Measurements from ENCODE around the gene IL36G. TPM values are rescaled to one million over a fixed set of nuclear protein-coding genes. Genes with fewer than 3 reads are reported as not detected.

IL36G gene
- total and polyA plus RNA-seq, 9 of the 15 experiments (the other 6 are each of a cell fraction or from before 2014, with no cell fraction given), result not detected

DNA sequence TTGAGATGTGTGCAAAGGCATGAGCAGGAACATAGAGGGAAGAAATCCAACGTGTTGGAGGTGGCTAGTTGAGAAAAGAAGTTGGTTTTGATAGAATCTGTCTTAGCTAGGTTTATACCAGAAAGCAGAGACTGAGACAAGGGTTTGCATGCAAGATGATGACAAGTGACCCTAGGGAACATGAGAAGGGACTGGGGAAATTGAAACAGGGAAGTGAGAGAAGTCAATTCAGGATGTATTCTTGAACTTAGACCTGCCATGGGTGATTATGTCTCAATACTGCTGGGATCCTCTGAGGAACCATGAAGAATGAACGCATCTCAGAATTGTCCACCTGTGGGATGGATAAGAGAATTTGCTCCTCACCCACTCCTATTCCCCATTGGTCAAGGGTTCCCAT, 47.9 kb downstream of the IL36G start:
- no peak for FAIRE-seq
- Histone ChIP-seq H3K27me3 (ENCODE audit: control insufficient read depth in 2 of 2, insufficient read depth in 2 of 2, low read length in 2 of 2) (no peaks in the 10 kb centered on the region), H3K79me2 (ENCODE audit: control insufficient read depth, insufficient read depth, low read length) (no peaks in the 10 kb centered on the region), H3K9me3 (replicated peaks; ENCODE audit: control insufficient read depth, insufficient read depth, low read depth, low read length) (no peaks in the 10 kb centered on the region), H3K9ac (ENCODE audit: insufficient read depth in 1 of 2, low read depth in 2 of 2, low read length in 2 of 2) (no peak overlapping the region), H2AFZ (ENCODE audit: low read depth, low read length) (no peak overlapping the region), H3K4me2 (ENCODE audit: insufficient read depth, low read length) (no peak overlapping the region), H4K20me1 (replicated peaks; ENCODE audit: control insufficient read depth, insufficient read depth, low read length) (no peaks in the 10 kb centered on the region), H3K4me3 (no peak overlapping the region), H3K9me1 (ENCODE audit: control insufficient read depth, insufficient read depth, low read length) (no peaks in the 10 kb centered on the region), H3K36me3 (ENCODE audit: control insufficient read depth, insufficient read depth, low read length) (no peaks in the 10 kb centered on the region), H3K27ac (ENCODE audit: extremely low read depth, low read depth, low read length) (no peak overlapping the region), H3K4me1 (replicated peaks in 1 of 2; ENCODE audit: control insufficient read depth in 2 of 2, insufficient read depth in 2 of 2, low read length in 2 of 2) (peaks cover 0 to 6% of the 10 kb centered on the region in 2 experiments; a peak in 1 of 5 replicates)
- no peak for ATAC-seq
- no peak for TF ChIP-seq RBM15 (IDR thresholded peaks at IDR 0.05; ENCODE audit: insufficient read depth, low read length)
- TF ChIP-seq TEAD4 (IDR thresholded peaks at IDR 0.05; ENCODE audit: low read length), result no peak
- no peak for TF ChIP-seq TEAD4 (CRISPR knock-in tag; IDR thresholded peaks at IDR 0.05; ENCODE audit: borderline replicate concordance)
- 3% methylated on average over 2 of the region's 2 CpGs for WGBS (ENCODE audit: insufficient coverage, low coverage, missing lambda C conversion rate)
- DNase-seq (ENCODE audit: extremely low read depth in 1 of 4, low spot score in 3 of 4), result no peak
- ChIA-PET CTCF (ENCODE audit: low intra/inter-chr PET ratio) (no interaction called here), POLR2A (interaction anchor here (0.6 to 0.9 kb wide), 2 partner anchors 51 to 71 kb away, joined by 3 read pairs; no protein-coding TSS in a partner anchor)
- no TSS peak for BruUV-seq (replicated peaks)
- in situ Hi-C loops (cut with MboI), result no loop called here
- intact Hi-C loops (cut with micrococcal nuclease), result no loop called here

DNA sequence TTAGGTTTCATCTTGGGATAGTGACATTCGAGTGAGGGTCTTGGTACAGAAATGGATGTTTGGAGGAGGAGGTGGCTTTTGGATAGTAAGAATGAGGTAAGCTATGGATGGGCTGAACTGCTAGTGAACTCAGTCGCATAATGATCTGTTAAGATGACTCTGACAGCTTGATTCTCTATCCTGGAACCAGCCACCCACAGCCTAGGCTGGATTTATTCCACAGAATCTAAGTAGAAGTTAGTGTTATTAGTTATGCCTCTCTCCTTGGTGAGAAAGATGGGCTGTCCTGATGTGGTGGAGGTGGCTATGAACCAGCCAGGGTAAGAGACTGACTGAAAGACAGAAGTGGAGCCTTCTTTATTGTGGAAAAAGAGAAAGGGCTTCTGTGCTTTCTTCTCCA, 49.9 kb downstream of the IL36G start:
- intact Hi-C loops (cut with micrococcal nuclease), result no loop called here
- Histone ChIP-seq H4K20me1 (replicated peaks; ENCODE audit: control insufficient read depth, insufficient read depth, low read length) (no peaks in the 10 kb centered on the region), H3K4me2 (ENCODE audit: insufficient read depth, low read length) (no peak overlapping the region), H3K9me1 (ENCODE audit: control insufficient read depth, insufficient read depth, low read length) (no peaks in the 10 kb centered on the region), H3K4me3 (no peak overlapping the region), H2AFZ (ENCODE audit: low read depth, low read length) (peak overlapping the region; percentile 36; the same call in 1 of the 2 replicates), H3K9ac (ENCODE audit: insufficient read depth in 1 of 2, low read depth in 2 of 2, low read length in 2 of 2) (no peak overlapping the region), H3K79me2 (ENCODE audit: control insufficient read depth, insufficient read depth, low read length) (no peaks in the 10 kb centered on the region), H3K27ac (ENCODE audit: extremely low read depth, low read depth, low read length) (no peak overlapping the region), H3K36me3 (ENCODE audit: control insufficient read depth, insufficient read depth, low read length) (no peaks in the 10 kb centered on the region), H3K27me3 (ENCODE audit: control insufficient read depth in 2 of 2, insufficient read depth in 2 of 2, low read length in 2 of 2) (no peaks in the 10 kb centered on the region), H3K9me3 (replicated peaks; ENCODE audit: control insufficient read depth, insufficient read depth, low read depth, low read length) (no peaks in the 10 kb centered on the region), H3K4me1 (replicated peaks in 1 of 2; ENCODE audit: control insufficient read depth in 2 of 2, insufficient read depth in 2 of 2, low read length in 2 of 2) (peaks cover 0 to 10% of the 10 kb centered on the region in 2 experiments; a peak in 2 of 5 replicates)
- in situ Hi-C loops (cut with MboI), result no loop called here
- ChIA-PET POLR2A (interaction anchor here (0.9 to 1.3 kb wide), 2 partner anchors 9 to 12 kb away, joined by 4 read pairs; no protein-coding TSS in a partner anchor), CTCF (ENCODE audit: low intra/inter-chr PET ratio) (no interaction called here)
- BruUV-seq (replicated peaks), result no TSS peak
- whole genome bisulfite sequencing (ENCODE audit: insufficient coverage, low coverage, missing lambda C conversion rate), result 3% methylated on average over 2 of the region's 2 CpGs
- ATAC-seq, result no peak
- no peak for DNase-seq (ENCODE audit: extremely low read depth in 1 of 4, low spot score in 3 of 4)
- FAIRE-seq, result no peak
- TF ChIP-seq MAFK (IDR thresholded peaks at IDR 0.05; ENCODE audit: low read length) (no peak), ZFP1 (CRISPR knock-in tag; IDR thresholded peaks at IDR 0.05) (no peak), ZC3H8 (IDR thresholded peaks at IDR 0.05) (no peak), POLR3G (IDR thresholded peaks at IDR 0.05; ENCODE audit: extremely low read depth, insufficient read length, insufficient replicate concordance) (no peak), UBTF (IDR thresholded peaks at IDR 0.05; ENCODE audit: borderline replicate concordance in 1 of 2, low read depth in 2 of 2, low read length in 2 of 2) (no peak), PCBP2 (IDR thresholded peaks at IDR 0.05; ENCODE audit: low read depth, low read length, poor library complexity, severe bottlenecking) (no peak), CSDE1 (IDR thresholded peaks at IDR 0.05) (no peak), NFRKB (IDR thresholded peaks at IDR 0.05; ENCODE audit: low read depth) (no peak)
- TF ChIP-seq, protein P1, sequence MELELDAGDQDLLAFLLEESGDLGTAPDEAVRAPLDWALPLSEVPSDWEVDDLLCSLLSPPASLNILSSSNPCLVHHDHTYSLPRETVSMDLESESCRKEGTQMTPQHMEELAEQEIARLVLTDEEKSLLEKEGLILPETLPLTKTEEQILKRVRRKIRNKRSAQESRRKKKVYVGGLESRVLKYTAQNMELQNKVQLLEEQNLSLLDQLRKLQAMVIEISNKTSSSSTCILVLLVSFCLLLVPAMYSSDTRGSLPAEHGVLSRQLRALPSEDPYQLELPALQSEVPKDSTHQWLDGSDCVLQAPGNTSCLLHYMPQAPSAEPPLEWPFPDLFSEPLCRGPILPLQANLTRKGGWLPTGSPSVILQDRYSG (tag; conservative IDR thresholded peaks at IDR 0.05; ENCODE audit: low read depth), result no peak
- TF ChIP-seq, protein P2, sequence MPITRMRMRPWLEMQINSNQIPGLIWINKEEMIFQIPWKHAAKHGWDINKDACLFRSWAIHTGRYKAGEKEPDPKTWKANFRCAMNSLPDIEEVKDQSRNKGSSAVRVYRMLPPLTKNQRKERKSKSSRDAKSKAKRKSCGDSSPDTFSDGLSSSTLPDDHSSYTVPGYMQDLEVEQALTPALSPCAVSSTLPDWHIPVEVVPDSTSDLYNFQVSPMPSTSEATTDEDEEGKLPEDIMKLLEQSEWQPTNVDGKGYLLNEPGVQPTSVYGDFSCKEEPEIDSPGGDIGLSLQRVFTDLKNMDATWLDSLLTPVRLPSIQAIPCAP (CRISPR knock-in tag; IDR thresholded peaks at IDR 0.05; ENCODE audit: borderline replicate concordance), result no peak

All from K562 (cell line).